SK-N-MC (cell line): Measurements from ENCODE around the gene NUDT3.

ENCODE experiments used
- EZH2 ChIP-seq: fragments of 200-600 bp; sonication (generic); IDR thresholded peaks from one replicate; pipeline ENCODE4 v1.6.1; 2017; ENCODE audit warnings: antibody characterized with exemption
- POLR2AphosphoS5 ChIP-seq: IDR thresholded peaks from 2 replicates; pipeline ENCODE4 v1.6.1; 2012; ENCODE audit warnings: mild to moderate bottlenecking, low read depth, low read length, borderline replicate concordance

DNA sequence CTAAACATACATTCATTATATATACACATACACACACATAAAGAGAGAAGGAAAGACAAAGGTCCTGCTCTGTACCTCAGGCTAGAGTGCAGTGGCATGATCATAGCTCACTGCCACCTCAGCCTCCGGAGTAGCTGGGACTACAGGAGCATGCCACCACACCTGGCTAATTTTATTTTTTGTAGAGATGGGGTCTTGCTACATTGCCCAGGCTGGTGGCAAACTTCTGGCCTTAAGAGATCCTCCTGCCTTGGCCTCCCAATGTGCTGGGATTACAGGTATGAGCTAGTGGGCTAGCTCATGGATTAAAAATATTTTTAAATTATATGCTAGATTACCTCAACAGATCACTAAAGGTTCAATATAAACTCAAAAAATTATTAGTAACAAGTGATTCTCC is 30.3 kb downstream of the NUDT3 start:
- TF ChIP-seq EZH2 (no peak), POLR2AphosphoS5 (no peak)
